ENCODE measurements around the gene DOK3. TPM values are rescaled to one million over a fixed set of nuclear protein-coding genes. Genes with fewer than 3 reads are reported as not detected.
A peak's percentile ranks its signal among the peaks of the same experiment; 100 is the strongest.

DOK3 gene
- total and polyA plus RNA-seq, 4 donors, result 15.6 to 146 (median 47.8) TPM

DNA sequence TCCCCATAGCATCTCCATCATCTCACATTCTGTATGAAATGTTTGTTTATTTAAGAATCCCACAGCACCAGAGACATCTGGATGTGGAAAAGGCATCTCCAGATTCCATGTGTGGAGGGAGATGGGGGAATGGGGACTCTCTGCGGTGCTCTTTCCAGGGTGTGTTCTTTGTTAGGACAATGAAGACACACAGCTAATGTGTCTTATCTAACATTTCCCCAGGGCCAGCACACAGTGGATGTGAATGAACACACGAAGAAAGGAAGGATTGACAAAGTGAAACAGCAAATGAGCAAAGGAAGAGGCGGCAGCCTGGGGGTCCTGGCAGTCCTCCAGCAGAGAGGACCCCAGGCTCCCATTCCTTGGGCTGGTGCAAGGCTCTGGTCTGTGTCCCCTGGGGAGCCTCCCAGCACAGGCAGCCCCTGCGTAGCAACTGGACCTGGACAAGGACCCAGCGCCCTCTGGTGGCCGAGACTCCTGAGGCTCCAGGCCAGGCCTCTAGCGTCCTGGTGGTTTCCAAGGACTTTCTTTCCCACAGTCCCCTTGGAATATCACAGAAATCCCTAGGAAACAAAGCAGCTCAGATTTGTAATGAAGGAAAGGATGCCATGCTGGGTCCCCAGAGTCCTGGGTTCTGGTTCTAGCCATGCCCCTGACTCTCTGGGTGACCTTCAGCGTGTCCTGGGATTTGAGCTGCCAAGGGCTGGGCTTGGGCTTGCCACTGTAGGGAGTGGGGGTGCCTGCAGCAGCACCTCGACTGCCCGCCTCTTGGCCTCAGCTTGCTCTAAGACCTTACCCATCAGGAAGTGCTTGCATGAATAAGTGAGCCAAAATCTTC lies 8.7 kb downstream of the DOK3 start:
- peak; percentile 90 to 92 (median 91) for DNase-seq
- H3K4me3 ChIP-seq, result no peak overlapping the region
- no peak overlapping the region for H3K27ac ChIP-seq (ENCODE audit: low read depth in 1 of 2, low read length in 1 of 2)
- H3K9ac ChIP-seq (ENCODE audit: insufficient read depth in 1 of 2, low read length in 2 of 2), result peak overlapping the region in 1 of 2 donors; percentile 15
- H3K36me3 ChIP-seq (ENCODE audit: control insufficient read depth in 4 of 4, insufficient read depth in 4 of 4, low read length in 4 of 4), result peaks cover 0 to 6% (median 0%) of the 10 kb centered on the region in 4 donors
- peaks cover 0 to 26% (median 7%) of the 10 kb centered on the region in 5 donors for H3K4me1 ChIP-seq (ENCODE audit: control insufficient read depth in 5 of 5, insufficient read depth in 5 of 5, low read length in 5 of 5)
- peak; percentile 80 for TF ChIP-seq CTCF (IDR thresholded peaks at IDR 0.05; ENCODE audit: control extremely low read depth, extremely low read depth)
- H3K27me3 ChIP-seq (ENCODE audit: control insufficient read depth in 3 of 3, insufficient read depth in 3 of 3, low read length in 2 of 3), result no peaks in the 10 kb centered on the region
- no peak for ATAC-seq (ENCODE audit: insufficient read depth, low FRiP score)
- no peaks in the 10 kb centered on the region for H3K9me3 ChIP-seq (ENCODE audit: control insufficient read depth in 4 of 4, insufficient read depth in 3 of 4, low read length in 3 of 4)
- WGBS, 2 donors, result 19 to 21% methylated on average over 10 of the region's 10 CpGs

DNA sequence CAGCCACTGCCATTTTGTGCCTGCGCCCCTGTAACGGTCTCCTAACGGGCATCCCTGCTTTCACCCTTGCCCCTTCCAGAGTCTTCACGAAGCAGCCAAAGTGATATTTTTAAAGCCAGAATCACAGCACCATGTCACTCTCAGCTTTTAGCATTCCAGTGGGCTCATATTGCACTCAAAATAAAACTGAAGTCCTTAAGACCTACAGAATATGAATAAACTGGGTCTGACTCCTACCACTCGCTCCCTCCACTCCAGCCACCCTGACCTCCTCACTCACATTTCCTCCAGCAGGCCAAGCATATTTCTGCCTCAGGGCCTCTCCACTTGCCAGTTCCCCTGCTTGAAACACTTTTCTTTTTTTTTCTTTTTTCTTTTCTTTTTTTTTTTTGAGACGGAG lies 9.8 kb downstream of the DOK3 start:
- TF ChIP-seq CTCF (IDR thresholded peaks at IDR 0.05; ENCODE audit: control extremely low read depth, extremely low read depth), result no peak
- no peak for ATAC-seq (ENCODE audit: insufficient read depth, low FRiP score)

GRCh38 chr5:177498013-177498787 lies 11.4 kb downstream of the DOK3 start:
- H3K9ac ChIP-seq (ENCODE audit: insufficient read depth in 1 of 2, low read length in 2 of 2), result no peak overlapping the region
- DNase-seq (peak in 1 of 3 donors; percentile 40), ATAC-seq (ENCODE audit: insufficient read depth, low FRiP score) (no peak)
- peak overlapping the region; percentile 18 for H3K4me3 ChIP-seq
- WGBS, 2 donors, result 11 to 12% methylated on average over 48 of the region's 48 CpGs
- no peak for TF ChIP-seq CTCF (IDR thresholded peaks at IDR 0.05; ENCODE audit: control extremely low read depth, extremely low read depth)
- H3K4me1 ChIP-seq (ENCODE audit: control insufficient read depth in 5 of 5, insufficient read depth in 5 of 5, low read length in 5 of 5), result peaks cover 6 to 53% (median 20%) of the 10 kb centered on the region in 5 donors
- H3K36me3 ChIP-seq (ENCODE audit: control insufficient read depth in 4 of 4, insufficient read depth in 4 of 4, low read length in 4 of 4), result peaks cover 0 to 6% (median under 1%) of the 10 kb centered on the region in 4 donors
- H3K27ac ChIP-seq (ENCODE audit: low read depth in 1 of 2, low read length in 1 of 2), result peak overlapping the region; percentile 13 to 71
- H3K9me3 ChIP-seq (ENCODE audit: control insufficient read depth in 4 of 4, insufficient read depth in 3 of 4, low read length in 3 of 4), result no peaks in the 10 kb centered on the region
- no peaks in the 10 kb centered on the region for H3K27me3 ChIP-seq (ENCODE audit: control insufficient read depth in 3 of 3, insufficient read depth in 3 of 3, low read length in 2 of 3)

More for the DNA sequence above, 9.8 kb downstream of the DOK3 start:
- no peaks in the 10 kb centered on the region for H3K9me3 ChIP-seq (ENCODE audit: control insufficient read depth in 4 of 4, insufficient read depth in 3 of 4, low read length in 3 of 4)
- no peak overlapping the region for H3K4me3 ChIP-seq
- no peak overlapping the region for H3K27ac ChIP-seq (ENCODE audit: low read depth in 1 of 2, low read length in 1 of 2)
- no peaks in the 10 kb centered on the region for H3K27me3 ChIP-seq (ENCODE audit: control insufficient read depth in 3 of 3, insufficient read depth in 3 of 3, low read length in 2 of 3)
- 72 to 87% methylated on average over 6 of the region's 6 CpGs for WGBS, 2 donors
- H3K4me1 ChIP-seq (ENCODE audit: control insufficient read depth in 5 of 5, insufficient read depth in 5 of 5, low read length in 5 of 5), result peaks cover 6 to 36% (median 14%) of the 10 kb centered on the region in 5 donors
- no peak for DNase-seq
- no peak overlapping the region for H3K9ac ChIP-seq (ENCODE audit: insufficient read depth in 1 of 2, low read length in 2 of 2)
- H3K36me3 ChIP-seq (ENCODE audit: control insufficient read depth in 4 of 4, insufficient read depth in 4 of 4, low read length in 4 of 4), result peaks cover 0 to 3% (median 0%) of the 10 kb centered on the region in 4 donors
